NCI-H510A treated with DMSO at 0.1 percent for 48 hours (cell line): Measurements from ENCODE around the gene LRRFIP1.

Experiments used
- DNase-seq: peaks from one replicate; lab custom pipeline; 2025; lab: John Stamatoyannopoulos, UW

LRRFIP1 gene

GRCh38 chr2:237616734-237617586 lies 10.4 kb upstream of the LRRFIP1 start:
- DNase-seq = no peak

- DNase-seq = no peak
Observed at GRCh38 chr2:237617587-237617982, 9.8 kb upstream of the LRRFIP1 start.

GRCh38 chr2:237618449-237618848 lies 8.9 kb upstream of the LRRFIP1 start:
- no peak for DNase-seq

GRCh38 chr2:237623428-237624403 lies 3.7 kb upstream of the LRRFIP1 start:
- no peak for DNase-seq

- DNase-seq = no peak
Observed at GRCh38 chr2:237624565-237624964, 2.8 kb upstream of the LRRFIP1 start.

GRCh38 chr2:237625216-237625705 lies 2.1 kb upstream of the LRRFIP1 start:
- no peak for DNase-seq

GRCh38 chr2:237625777-237626176 lies 1.6 kb upstream of the LRRFIP1 start:
- DNase-seq = no peak

- no peak for DNase-seq
Observed at GRCh38 chr2:237626813-237627440, 460 bp upstream of the LRRFIP1 start.

- no peak for DNase-seq
Observed at GRCh38 chr2:237628247-237629187, 1.1 kb downstream of the LRRFIP1 start.

- no peak for DNase-seq
Observed at GRCh38 chr2:237629188-237629534, 1.8 kb downstream of the LRRFIP1 start.

GRCh38 chr2:237629739-237630138 lies 2.4 kb downstream of the LRRFIP1 start:
- no peak for DNase-seq

- DNase-seq = no peak
Observed at GRCh38 chr2:237630216-237631000, 3.0 kb downstream of the LRRFIP1 start.

- DNase-seq = no peak
Observed at GRCh38 chr2:237631007-237631785, 3.8 kb downstream of the LRRFIP1 start.

- no peak for DNase-seq
Observed at GRCh38 chr2:237631801-237632585, 4.6 kb downstream of the LRRFIP1 start.

GRCh38 chr2:237633061-237633561 lies 5.7 kb downstream of the LRRFIP1 start:
- DNase-seq = no peak

GRCh38 chr2:237636578-237636977 lies 9.2 kb downstream of the LRRFIP1 start:
- no peak for DNase-seq

GRCh38 chr2:237637429-237638135 lies 10.2 kb downstream of the LRRFIP1 start:
- DNase-seq = no peak

- peak; percentile 81 for DNase-seq
Observed at GRCh38 chr2:237638176-237638575, 10.8 kb downstream of the LRRFIP1 start.
